Vagina (tissue), 2 donors: ENCODE measurements around the gene ZNF524.

Experiments
- CTCF ChIP-seq, 3 experiments: fragments of 450-650 bp in 2 of 3; fragments of 200-600 bp in 1 of 3; sonication (generic) in 1 of 3; IDR thresholded peaks; one replicate each; pipeline ENCODE4 v1.5.1; 2017 to 2019; ENCODE audit warnings: antibody characterized with exemption in 3 of 3, mild to moderate bottlenecking in 2 of 3, moderate library complexity in 2 of 3
- POLR2A ChIP-seq, 2 donors: fragments of 450-650 bp; IDR thresholded peaks; one replicate each; pipeline ENCODE4 v1.6.1; 2017; ENCODE audit warnings: antibody characterized with exemption in 2 of 2, mild to moderate bottlenecking in 2 of 2, moderate library complexity in 2 of 2
- POLR2AphosphoS5 ChIP-seq, 2 donors: sonication (generic); formaldehyde crosslinking; IDR thresholded peaks; one replicate each; pipeline ENCODE4 v1.9.0; 2017; ENCODE audit warnings: antibody characterized with exemption in 2 of 2, mild to moderate bottlenecking in 2 of 2, low read depth in 1 of 2; ENCODE audit not compliant: insufficient read depth in 1 of 2

DNA sequence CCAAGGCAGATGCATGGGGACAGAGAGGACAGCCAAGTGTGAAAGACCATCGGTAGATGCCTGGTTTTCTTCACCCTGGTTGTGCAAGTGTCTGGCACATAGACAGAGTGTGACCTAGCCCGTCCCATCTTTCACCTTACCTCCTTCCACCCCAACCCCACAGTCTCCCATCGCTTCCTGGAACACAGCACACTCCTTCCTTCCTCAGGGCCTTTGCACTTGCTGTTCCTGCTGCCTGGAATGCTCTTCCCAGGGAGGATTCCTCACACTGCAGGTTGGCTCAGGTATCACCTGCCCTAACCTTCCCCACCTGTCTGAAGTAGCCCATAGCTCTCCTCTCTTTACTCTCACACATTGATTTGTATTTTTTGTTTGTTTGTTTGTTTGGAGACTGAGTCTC lies 3.8 kb upstream of the ZNF524 start:
- no peak for TF ChIP-seq CTCF (IDR thresholded peaks at IDR 0.05)
- TF ChIP-seq POLR2A (IDR thresholded peaks at IDR 0.05) = no peak
- TF ChIP-seq POLR2AphosphoS5 (IDR thresholded peaks at IDR 0.05; ENCODE audit: insufficient read depth in 1 of 2, low read depth in 1 of 2) = no peak
